Gastrocnemius medialis (tissue), 4 donors: ENCODE results near the gene ALX4. TPM values are rescaled to one million over a fixed set of nuclear protein-coding genes. Genes with fewer than 3 reads are reported as not detected.

Experiments used
- ATAC-seq, 2 donors: fragments of 150-250 bp; one replicate each; pipeline ENCODE4 v1.9.1; 2016
- DNase-seq, 2 donors: peaks; one replicate each; pipeline ENCODE4 v3.0.0-alpha.2; 2019
- H3K27ac ChIP-seq, 4 donors: fragments of 200-600 bp; sonication (generic); 1 replicate in 1 of 4; 2 replicates in 3 of 4; pipeline ENCODE4 v1.5.1; 2016 to 2018; ENCODE audit warnings: mild to moderate bottlenecking in 2 of 4, moderate library complexity in 1 of 4
- H3K27me3 ChIP-seq, 3 donors: fragments of 200-600 bp; sonication (generic) in 2 of 3; 1 replicate in 1 of 3; 2 replicates in 2 of 3; pipeline versions ENCODE4 v1.5.1 to v1.6.0; 2016 to 2019; ENCODE audit warnings: mild to moderate bottlenecking in 1 of 3, moderate library complexity in 1 of 3
- H3K36me3 ChIP-seq, 2 donors: fragments of 200-600 bp; sonication (generic) in 1 of 2; one replicate each; pipeline ENCODE4 v1.5.1; 2017 to 2018
- H3K4me1 ChIP-seq, 2 donors: fragments of 200-600 bp; sonication (generic) in 1 of 2; one replicate each; pipeline ENCODE4 v1.5.1; 2016 to 2017; ENCODE audit warnings: mild to moderate bottlenecking in 2 of 2
- H3K4me3 ChIP-seq, 4 donors: fragments of 200-600 bp; sonication (generic) in 3 of 4; 1 replicate in 1 of 4; 2 replicates in 3 of 4; pipeline ENCODE4 v1.5.1; 2016 to 2019; ENCODE audit warnings: mild to moderate bottlenecking in 2 of 4
- H3K9me3 ChIP-seq, 3 donors: fragments of 200-600 bp; sonication (generic) in 2 of 3; 1 replicate in 1 of 3; 2 replicates in 2 of 3; pipeline ENCODE4 v1.5.1; 2016 to 2019
- POLR2A ChIP-seq, 2 donors: fragments of 450-650 bp; IDR thresholded peaks; one replicate each; pipeline ENCODE4 v1.6.1; 2017; ENCODE audit warnings: antibody characterized with exemption in 2 of 2, mild to moderate bottlenecking in 2 of 2, moderate library complexity in 2 of 2
- in situ Hi-C, 4 donors: fragments of 200-750 bp; cut with MboI; loops; one replicate each; pipeline versions ENCODE4 v1.15.0 to v1.8.0; 2017; ENCODE audit warnings: low sequenced_read_pairs in 4 of 4
- intact Hi-C: fragments of 100-400 bp; cut with DNase I; formaldehyde crosslinking; loops from one replicate; pipeline ENCODE4 v1.15.1; 2023; ENCODE audit warnings: low total_unique reads
- total RNA-seq, 4 donors: library from RNA; depleted of rRNA; stranded (reverse); fragments of >200 nt; gene quantifications; one replicate each; pipeline versions ENCODE4 v1.1.0 to v1.2.3, GENCODE V29; 2016
- TF ChIP-seq, protein P1 (sequence below), 5 experiments: fragments of 450-650 bp in 3 of 5; fragments of 200-600 bp in 2 of 5; sonication (generic) in 2 of 5; IDR thresholded peaks in 4 of 5; conservative IDR thresholded peaks in 1 of 5; 1 replicate in 4 of 5; 2 replicates in 1 of 5; pipeline ENCODE4 v1.5.1; 2016 to 2019; ENCODE audit warnings: antibody characterized with exemption in 5 of 5, mild to moderate bottlenecking in 3 of 5, moderate library complexity in 3 of 5

ALX4 gene
- under 1 TPM in 2 of 4 donors, not detected in 2; 0.07 to 0.12 TPM for total RNA-seq

GRCh38 chr11:44309478-44310205 is at the start of gene ALX4:
Gene ALX4, minus strand, starts transcription at chr11:44310139. Its CDS starts 77 bp downstream, at chr11:44310062.
- ATAC-seq (peak in 1 of 2 donors; percentile 45), DNase-seq (peak in 1 of 2 donors; percentile 25)
- in situ Hi-C loops, result no loop called here
- intact Hi-C loops, result no loop called here
- H3K27me3 ChIP-seq, result peaks cover 91 to 99% (median 97%) of the 10 kb centered on the region in 3 donors
- H3K9me3 ChIP-seq, result no peaks in the 10 kb centered on the region
- TF ChIP-seq, protein P1, sequence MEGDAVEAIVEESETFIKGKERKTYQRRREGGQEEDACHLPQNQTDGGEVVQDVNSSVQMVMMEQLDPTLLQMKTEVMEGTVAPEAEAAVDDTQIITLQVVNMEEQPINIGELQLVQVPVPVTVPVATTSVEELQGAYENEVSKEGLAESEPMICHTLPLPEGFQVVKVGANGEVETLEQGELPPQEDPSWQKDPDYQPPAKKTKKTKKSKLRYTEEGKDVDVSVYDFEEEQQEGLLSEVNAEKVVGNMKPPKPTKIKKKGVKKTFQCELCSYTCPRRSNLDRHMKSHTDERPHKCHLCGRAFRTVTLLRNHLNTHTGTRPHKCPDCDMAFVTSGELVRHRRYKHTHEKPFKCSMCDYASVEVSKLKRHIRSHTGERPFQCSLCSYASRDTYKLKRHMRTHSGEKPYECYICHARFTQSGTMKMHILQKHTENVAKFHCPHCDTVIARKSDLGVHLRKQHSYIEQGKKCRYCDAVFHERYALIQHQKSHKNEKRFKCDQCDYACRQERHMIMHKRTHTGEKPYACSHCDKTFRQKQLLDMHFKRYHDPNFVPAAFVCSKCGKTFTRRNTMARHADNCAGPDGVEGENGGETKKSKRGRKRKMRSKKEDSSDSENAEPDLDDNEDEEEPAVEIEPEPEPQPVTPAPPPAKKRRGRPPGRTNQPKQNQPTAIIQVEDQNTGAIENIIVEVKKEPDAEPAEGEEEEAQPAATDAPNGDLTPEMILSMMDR (IDR thresholded peaks at IDR 0.05 in 4 of 5, conservative IDR thresholded peaks at IDR 0.05 in 1 of 5), result no peak
- no peak for TF ChIP-seq POLR2A (IDR thresholded peaks at IDR 0.05)
- no peaks in the 10 kb centered on the region for H3K36me3 ChIP-seq
- H3K27ac ChIP-seq, result no peak within 1 kb of the TSS
- peaks cover 15 to 30% of the 10 kb centered on the region in 2 donors for H3K4me1 ChIP-seq
- peak within 1 kb of the TSS; percentile 49 to 54 (median 52) for H3K4me3 ChIP-seq

- TF ChIP-seq, protein P1 (IDR thresholded peaks at IDR 0.05 in 4 of 5, conservative IDR thresholded peaks at IDR 0.05 in 1 of 5), result no peak
- no peak for TF ChIP-seq POLR2A (IDR thresholded peaks at IDR 0.05)
- H3K4me3 ChIP-seq, result no peak overlapping the region
- no peaks in the 10 kb centered on the region for H3K4me1 ChIP-seq
- H3K27ac ChIP-seq, result no peak overlapping the region
- intact Hi-C loops (no loop called here), in situ Hi-C loops (no loop called here)
- H3K36me3 ChIP-seq, result no peaks in the 10 kb centered on the region
- H3K9me3 ChIP-seq, result no peaks in the 10 kb centered on the region
- no peak for ATAC-seq
- no peak for DNase-seq
- peaks cover 0 to 7% (median 7%) of the 10 kb centered on the region in 3 donors for H3K27me3 ChIP-seq
Measured at GRCh38 chr11:44359162-44359561, 49.2 kb upstream of the ALX4 start.

DNA sequence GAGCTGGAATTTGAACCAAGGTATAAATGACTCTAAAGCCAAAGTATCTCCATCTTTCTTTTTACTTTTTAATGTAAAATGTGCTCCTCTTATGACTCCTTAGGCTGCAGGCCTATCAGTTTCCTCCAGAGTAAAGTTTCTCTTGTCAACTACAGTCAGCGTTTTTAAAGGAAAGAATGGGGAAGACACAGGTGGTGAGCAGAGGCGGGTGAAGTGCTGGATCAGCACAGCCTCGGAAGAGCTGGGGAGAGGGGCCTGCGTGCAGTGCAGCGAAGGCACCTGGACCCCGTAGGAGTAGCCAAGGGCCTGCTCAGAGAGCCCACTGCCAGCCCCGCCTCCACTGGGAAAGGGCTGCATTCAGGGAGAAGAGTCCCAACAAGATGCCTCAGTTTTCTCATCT is 48.8 kb upstream of the ALX4 start:
- H3K4me1 ChIP-seq, result no peaks in the 10 kb centered on the region
- intact Hi-C loops, result no loop called here
- in situ Hi-C loops, result no loop called here
- peaks cover 0 to 7% (median 7%) of the 10 kb centered on the region in 3 donors for H3K27me3 ChIP-seq
- no peaks in the 10 kb centered on the region for H3K9me3 ChIP-seq
- TF ChIP-seq POLR2A (IDR thresholded peaks at IDR 0.05), result no peak
- TF ChIP-seq, protein P1 (IDR thresholded peaks at IDR 0.05 in 4 of 5, conservative IDR thresholded peaks at IDR 0.05 in 1 of 5), result no peak
- H3K27ac ChIP-seq, result no peak overlapping the region
- ATAC-seq, result no peak
- no peaks in the 10 kb centered on the region for H3K36me3 ChIP-seq
- no peak overlapping the region for H3K4me3 ChIP-seq
- no peak for DNase-seq

DNA sequence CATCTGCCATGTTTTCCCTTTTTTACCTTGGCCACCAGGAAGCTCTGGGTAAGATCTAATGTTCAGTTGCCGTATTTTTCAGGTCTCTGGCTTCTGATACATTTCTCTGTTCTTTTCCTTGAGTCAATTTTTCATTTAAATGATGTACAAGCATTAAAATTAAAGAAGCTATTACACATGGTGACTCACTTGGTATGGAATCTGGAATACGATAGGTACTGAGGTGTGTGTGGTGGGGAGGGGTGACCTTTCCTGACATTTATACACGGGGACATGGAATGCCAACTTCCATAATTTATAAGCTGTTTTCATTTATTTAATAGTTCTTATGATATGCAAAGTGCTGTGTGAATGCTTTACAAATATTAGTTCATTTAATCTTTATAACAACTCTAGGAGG is 47.8 kb upstream of the ALX4 start:
- no peaks in the 10 kb centered on the region for H3K9me3 ChIP-seq
- TF ChIP-seq POLR2A (IDR thresholded peaks at IDR 0.05), result no peak
- TF ChIP-seq, protein P1 (IDR thresholded peaks at IDR 0.05 in 4 of 5, conservative IDR thresholded peaks at IDR 0.05 in 1 of 5), result no peak
- in situ Hi-C loops, result no loop called here
- H3K27me3 ChIP-seq, result peaks cover 0 to 7% (median 2%) of the 10 kb centered on the region in 3 donors
- no peaks in the 10 kb centered on the region for H3K4me1 ChIP-seq
- no peak overlapping the region for H3K27ac ChIP-seq
- no peak overlapping the region for H3K4me3 ChIP-seq
- ATAC-seq, result no peak
- no peaks in the 10 kb centered on the region for H3K36me3 ChIP-seq
- intact Hi-C loops, result no loop called here
- DNase-seq, result no peak
